RWPE1 (cell line): ENCODE data around the gene LMX1B.
"Not testable (repeated sequence)": the region's sequence is repeated elsewhere in the genome, so short reads cannot be mapped to it uniquely, and the experiment has no call there.

Source experiments
- CTCF ChIA-PET: fragments of 350-600 bp; sonication (Branson Sonifier 250); formaldehyde crosslinking; extraction: SDS; loops from one replicate; lab custom pipeline; 2021; lab: Yijun Ruan, JAX
- POLR2A ChIA-PET: fragments of 400-600 bp; formaldehyde crosslinking; extraction: SDS; loops from one replicate; lab custom pipeline; 2020; ENCODE audit warnings: antibody characterized with exemption; ENCODE audit not compliant: low non-redundant PET; lab: Yijun Ruan, JAX
- DNase-seq: peaks from one replicate; pipeline ENCODE4 v3.0.0; 2012; ENCODE audit warnings: low spot score
- H3K27ac ChIP-seq: fragments of 450-650 bp; 2 replicates; pipeline ENCODE4 v1.5.1; 2017
- CTCF ChIP-seq: fragments of 450-650 bp; conservative IDR thresholded peaks from 2 replicates; pipeline ENCODE4 v1.5.1; 2017; ENCODE audit warnings: low read depth, mild to moderate bottlenecking

LMX1B gene

GRCh38 chr9:126723807-126724172, 110.1 kb downstream of the LMX1B start:
- ChIA-PET CTCF (interaction anchor here (0.6 to 8.8 kb wide), 6 partner anchors 18 to 1526 kb away, joined by 3 to 66 read pairs (median 4); no protein-coding TSS in a partner anchor), POLR2A (interaction anchor here (1.0 kb wide), 1 partner anchor 29 kb away, joined by 3 read pairs; no protein-coding TSS in a partner anchor)
- no peak overlapping the region for H3K27ac ChIP-seq

GRCh38 chr9:126724226-126724625, 110.5 kb downstream of the LMX1B start:
- TF ChIP-seq CTCF, result no peak
- CTCF ChIA-PET, result interaction anchor here (0.7 to 8.8 kb wide), 4 partner anchors 19 to 115 kb away, joined by 4 to 66 read pairs (median 4); no protein-coding TSS in a partner anchor
- POLR2A ChIA-PET, result no interaction called here
- no peak for DNase-seq
- no peak overlapping the region for H3K27ac ChIP-seq

More at GRCh38 chr9:126723807-126724172, 110.1 kb downstream of the LMX1B start:
- no peak for TF ChIP-seq CTCF
- no peak for DNase-seq

- H3K27ac ChIP-seq, DNase-seq, POLR2A ChIA-PET: not testable (repeated sequence)
- CTCF ChIA-PET, result interaction anchor here (0.6 to 8.8 kb wide), 4 partner anchors 19 to 56 kb away, joined by 3 to 66 read pairs (median 6); no protein-coding TSS in a partner anchor
Measured at GRCh38 chr9:126725485-126725884, 111.8 kb downstream of the LMX1B start.

- POLR2A ChIA-PET, DNase-seq, H3K27ac ChIP-seq: not testable (repeated sequence)
- CTCF ChIA-PET, result interaction anchor here (1.0 kb wide), 1 partner anchor 50 kb away, joined by 3 read pairs; no protein-coding TSS in a partner anchor
Measured at GRCh38 chr9:126728210-126728609, 114.5 kb downstream of the LMX1B start.

- DNase-seq, H3K27ac ChIP-seq, POLR2A ChIA-PET: not testable (repeated sequence)
- CTCF ChIA-PET, result interaction anchor here (0.6 kb wide), 1 partner anchor 11 kb away, joined by 3 read pairs; no protein-coding TSS in a partner anchor
Measured at GRCh38 chr9:126730592-126730991, 116.9 kb downstream of the LMX1B start.

- H3K27ac ChIP-seq, result no peak overlapping the region
- DNase-seq, result no peak
- ChIA-PET CTCF (interaction anchor here (0.5 to 2.2 kb wide), 3 partner anchors 49 to 179 kb away, joined by 3 to 7 read pairs (median 4); no protein-coding TSS in a partner anchor), POLR2A (no interaction called here)
- TF ChIP-seq CTCF, result no peak
Measured at GRCh38 chr9:126733005-126733404, 119.3 kb downstream of the LMX1B start.

GRCh38 chr9:126734877-126735276, 121.1 kb downstream of the LMX1B start:
- H3K27ac ChIP-seq, result no peak overlapping the region
- no peak for TF ChIP-seq CTCF
- ChIA-PET POLR2A (no interaction called here), CTCF (interaction anchor here (0.6 to 0.7 kb wide), 3 partner anchors 15 to 73 kb away, joined by 3 to 4 read pairs (median 3); no protein-coding TSS in a partner anchor)
- DNase-seq, result no peak

- no peak for DNase-seq
- TF ChIP-seq CTCF, result no peak
- ChIA-PET CTCF (no interaction called here), POLR2A (no interaction called here)
- no peak overlapping the region for H3K27ac ChIP-seq
Measured at GRCh38 chr9:126735482-126735881, 121.8 kb downstream of the LMX1B start.
